Endothelial cell of umbilical vein (primary cell): ENCODE data around the gene UBL3.

Source experiments
- CTCF ChIP-seq, 2 donors: IDR thresholded peaks; 1 replicate in 1 of 2; 2 replicates in 1 of 2; pipeline ENCODE4 v1.5.1; 2011; ENCODE audit warnings: low read length in 2 of 2, mild to moderate bottlenecking in 2 of 2, moderate library complexity in 2 of 2, control low read depth in 1 of 2, inconsistent platforms in 1 of 2, low read depth in 1 of 2; ENCODE audit not compliant: insufficient read depth in 1 of 2; ENCODE audit errors: extremely low read depth in 1 of 2
- EZH2 ChIP-seq: IDR thresholded peaks from 2 replicates; pipeline ENCODE4 v1.6.1; 2012; ENCODE audit warnings: borderline replicate concordance, low read depth, mild to moderate bottlenecking, moderate library complexity, low read length, inconsistent platforms; ENCODE audit not compliant: severe bottlenecking
- FOS ChIP-seq: IDR thresholded peaks from 2 replicates; pipeline ENCODE4 v1.6.1; 2011; ENCODE audit warnings: mild to moderate bottlenecking, low read length, moderate library complexity, borderline replicate concordance; ENCODE audit not compliant: insufficient read depth
- MAX ChIP-seq: IDR thresholded peaks from 2 replicates; pipeline ENCODE4 v1.6.1; 2011; ENCODE audit not compliant: insufficient read depth, insufficient read length
- MYC ChIP-seq: IDR thresholded peaks from one replicate; pipeline ENCODE4 v1.6.1; 2011; ENCODE audit warnings: mild to moderate bottlenecking, low read depth, low read length
- POLR2A ChIP-seq: IDR thresholded peaks from 2 replicates; pipeline ENCODE4 v1.6.1; 2012; ENCODE audit warnings: low read depth, mild to moderate bottlenecking, control low read depth, low read length
- POLR2AphosphoS5 ChIP-seq: IDR thresholded peaks from 2 replicates; pipeline ENCODE4 v1.6.1; 2012; ENCODE audit warnings: low read depth, mild to moderate bottlenecking, control low read depth, low read length, moderate library complexity; ENCODE audit not compliant: insufficient read depth

GRCh38 chr13:29817604-29818378, 32.6 kb downstream of the UBL3 start:
- no peak for TF ChIP-seq CTCF (IDR thresholded peaks at IDR 0.05; ENCODE audit: extremely low read depth in 1 of 2, insufficient read depth in 1 of 2, low read depth in 1 of 2, low read length in 2 of 2)
- no peak for TF ChIP-seq POLR2A
- no peak for TF ChIP-seq POLR2AphosphoS5
- no peak for TF ChIP-seq EZH2
- TF ChIP-seq MAX = no peak
- no peak for TF ChIP-seq MYC
- no peak for TF ChIP-seq FOS
